IPS-15b (cell line): ENCODE data around the gene FOXP3.
"Not testable (repeated sequence)": the region's sequence is repeated elsewhere in the genome, so short reads cannot be mapped to it uniquely, and the experiment has no call there.

Experiments used
- H3K27me3 ChIP-seq: one replicate; pipeline ENCODE4 v1.6.1; 2013; ENCODE audit warnings: low read length; ENCODE audit not compliant: control insufficient read depth, insufficient read depth
- H3K36me3 ChIP-seq: one replicate; pipeline ENCODE4 v1.6.1; 2013; ENCODE audit warnings: low read length; ENCODE audit not compliant: control insufficient read depth, insufficient read depth
- H3K4me1 ChIP-seq: one replicate; pipeline ENCODE4 v1.6.1; 2013; ENCODE audit warnings: mild to moderate bottlenecking, low read length; ENCODE audit not compliant: control insufficient read depth, insufficient read depth
- H3K4me3 ChIP-seq: one replicate; pipeline ENCODE4 v1.5.1; 2013; ENCODE audit warnings: low read depth, low read length
- H3K9ac ChIP-seq: one replicate; pipeline ENCODE4 v1.6.1; 2013; ENCODE audit warnings: low read depth, mild to moderate bottlenecking, low read length
- H3K9me3 ChIP-seq: one replicate; pipeline ENCODE4 v1.6.1; 2013; ENCODE audit warnings: mild to moderate bottlenecking, low read length; ENCODE audit not compliant: control insufficient read depth, insufficient read depth

Gene FOXP3, protein sequence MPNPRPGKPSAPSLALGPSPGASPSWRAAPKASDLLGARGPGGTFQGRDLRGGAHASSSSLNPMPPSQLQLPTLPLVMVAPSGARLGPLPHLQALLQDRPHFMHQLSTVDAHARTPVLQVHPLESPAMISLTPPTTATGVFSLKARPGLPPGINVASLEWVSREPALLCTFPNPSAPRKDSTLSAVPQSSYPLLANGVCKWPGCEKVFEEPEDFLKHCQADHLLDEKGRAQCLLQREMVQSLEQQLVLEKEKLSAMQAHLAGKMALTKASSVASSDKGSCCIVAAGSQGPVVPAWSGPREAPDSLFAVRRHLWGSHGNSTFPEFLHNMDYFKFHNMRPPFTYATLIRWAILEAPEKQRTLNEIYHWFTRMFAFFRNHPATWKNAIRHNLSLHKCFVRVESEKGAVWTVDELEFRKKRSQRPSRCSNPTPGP

DNA sequence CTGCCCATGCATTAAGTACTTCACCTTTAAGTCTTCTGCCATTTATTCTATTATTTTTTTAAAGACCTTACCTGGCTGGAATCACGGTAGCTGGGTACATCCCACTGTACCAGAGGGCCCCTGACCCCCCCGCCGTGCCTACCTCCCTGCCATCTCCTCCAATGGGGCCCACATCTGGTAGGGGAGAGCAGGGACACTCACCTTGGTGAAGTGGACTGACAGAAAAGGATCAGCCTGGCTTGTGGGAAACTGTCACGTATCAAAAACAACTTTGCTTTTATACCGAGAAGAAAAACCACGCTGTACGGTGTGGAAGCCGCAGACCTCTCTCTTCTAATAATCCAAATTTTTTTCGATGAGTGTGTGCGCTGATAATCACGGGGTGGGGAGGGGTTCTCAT, at the start of gene FOXP3:
Gene FOXP3 (minus strand): TSS at position 251 of the 400 bp plus-strand sequence. CDS start 6,205 bp downstream, outside the sequence.
- Histone ChIP-seq H3K36me3 (no peaks in the 10 kb centered on the region), H3K27me3 (no peaks in the 10 kb centered on the region), H3K4me1 (no peaks in the 10 kb centered on the region), H3K4me3 (no peak within 1 kb of the TSS), H3K9ac (no peak within 1 kb of the TSS), H3K9me3 (no peaks in the 10 kb centered on the region)

DNA sequence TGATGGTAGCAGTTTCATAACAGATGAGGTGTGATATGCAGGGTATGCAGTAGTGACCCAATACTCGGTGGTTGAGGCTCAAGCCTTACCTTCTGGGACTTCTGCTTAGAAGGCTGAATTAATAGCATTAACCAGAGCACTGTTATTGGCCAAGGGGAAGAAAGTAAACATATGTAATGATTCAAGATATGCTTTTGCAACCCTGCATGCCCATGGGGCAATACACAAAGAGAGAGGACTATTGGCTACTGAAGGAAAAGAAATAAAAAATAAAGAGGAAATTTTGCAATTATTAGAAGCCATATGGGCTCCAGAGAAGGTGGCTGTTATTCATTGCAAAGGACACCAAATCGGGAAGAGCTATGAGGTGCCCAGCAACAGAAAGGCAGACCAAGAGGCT, 47.7 kb upstream of the FOXP3 start:
- no peak overlapping the region for H3K4me3 ChIP-seq
- no peaks in the 10 kb centered on the region for H3K27me3 ChIP-seq
- no peaks in the 10 kb centered on the region for H3K9me3 ChIP-seq
- no peak overlapping the region for H3K9ac ChIP-seq
- H3K36me3 ChIP-seq: no peaks in the 10 kb centered on the region
- H3K4me1 ChIP-seq: peaks cover 11% of the 10 kb centered on the region

- H3K9me3 ChIP-seq: no peaks in the 10 kb centered on the region
- H3K36me3 ChIP-seq: no peaks in the 10 kb centered on the region
- H3K27me3 ChIP-seq: no peaks in the 10 kb centered on the region
- no peak overlapping the region for H3K9ac ChIP-seq
- peaks cover 11% of the 10 kb centered on the region for H3K4me1 ChIP-seq
- peak overlapping the region; percentile 36 for H3K4me3 ChIP-seq
These were observed 45.9 kb upstream of the FOXP3 start for GRCh38 chrX:49310371-49310770.

GRCh38 chrX:49309401-49309981, 45.0 kb upstream of the FOXP3 start:
- H3K4me1 ChIP-seq: peaks cover 11% of the 10 kb centered on the region
- H3K27me3 ChIP-seq: no peaks in the 10 kb centered on the region
- H3K36me3 ChIP-seq: no peaks in the 10 kb centered on the region
- H3K4me3 ChIP-seq: peak overlapping the region; percentile 37
- H3K9ac ChIP-seq: no peak overlapping the region
- no peaks in the 10 kb centered on the region for H3K9me3 ChIP-seq

DNA sequence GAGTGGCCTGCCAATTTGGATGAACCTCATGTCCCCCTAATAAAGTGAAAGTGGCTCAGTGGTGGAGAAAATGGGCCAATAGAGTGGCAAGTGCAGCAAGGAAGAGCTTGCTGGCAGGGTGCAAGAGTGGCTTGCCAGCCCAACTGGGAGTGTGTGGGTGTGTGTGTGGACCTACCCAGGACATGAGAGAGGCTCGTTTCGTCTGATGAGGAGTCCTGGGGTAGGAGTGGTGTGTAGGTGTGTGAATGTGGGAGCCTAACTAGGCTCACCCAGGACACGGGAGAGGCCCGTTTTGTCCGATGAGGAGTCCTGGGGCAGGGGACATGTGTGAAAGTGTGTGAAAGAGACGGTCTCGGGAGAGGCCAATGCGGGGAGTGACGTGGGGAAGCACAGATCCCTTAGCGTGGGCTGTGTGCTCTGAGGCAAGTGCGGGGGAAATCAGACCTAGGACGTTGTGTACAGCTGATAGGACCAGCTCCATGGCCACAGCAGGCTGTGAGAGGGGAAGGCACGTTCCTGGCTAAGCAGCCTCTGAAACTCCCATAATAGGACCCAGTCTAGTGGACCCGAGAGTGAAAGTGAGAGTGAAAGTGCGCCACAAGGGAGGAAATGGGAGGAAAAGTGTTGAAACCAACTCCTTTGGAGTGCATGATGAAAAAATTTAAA, 44.2 kb upstream of the FOXP3 start:
- Histone ChIP-seq H3K9ac (peak overlapping the region; percentile 60), H3K4me3 (no peak overlapping the region), H3K27me3 (no peaks in the 10 kb centered on the region), H3K9me3 (no peaks in the 10 kb centered on the region), H3K4me1 (peaks cover 11% of the 10 kb centered on the region), H3K36me3 (no peaks in the 10 kb centered on the region)

DNA sequence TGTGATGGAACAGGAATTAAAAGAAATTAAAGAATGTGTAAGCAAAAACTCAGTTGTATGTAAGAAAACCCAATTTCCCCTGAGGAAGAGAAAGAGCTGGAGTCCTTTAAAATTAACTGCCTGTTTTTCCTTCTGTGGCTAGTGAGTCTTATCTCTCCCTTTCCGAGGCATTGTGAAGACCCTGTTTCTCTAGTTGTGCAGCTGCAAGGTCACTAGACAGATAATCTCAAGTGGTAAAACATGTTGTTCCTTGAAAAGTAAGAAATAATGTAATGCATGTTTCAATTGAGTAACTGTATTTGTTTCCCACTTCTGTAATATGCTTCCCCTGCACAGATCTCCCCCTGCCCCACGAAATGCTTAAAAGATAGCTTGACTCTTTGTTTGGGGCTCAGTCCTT, 43.3 kb upstream of the FOXP3 start:
- not testable (repeated sequence) for H3K9me3 ChIP-seq, H3K9ac ChIP-seq, H3K4me3 ChIP-seq, H3K27me3 ChIP-seq, H3K36me3 ChIP-seq
- H3K4me1 ChIP-seq: peaks cover 11% of the 10 kb centered on the region

DNA sequence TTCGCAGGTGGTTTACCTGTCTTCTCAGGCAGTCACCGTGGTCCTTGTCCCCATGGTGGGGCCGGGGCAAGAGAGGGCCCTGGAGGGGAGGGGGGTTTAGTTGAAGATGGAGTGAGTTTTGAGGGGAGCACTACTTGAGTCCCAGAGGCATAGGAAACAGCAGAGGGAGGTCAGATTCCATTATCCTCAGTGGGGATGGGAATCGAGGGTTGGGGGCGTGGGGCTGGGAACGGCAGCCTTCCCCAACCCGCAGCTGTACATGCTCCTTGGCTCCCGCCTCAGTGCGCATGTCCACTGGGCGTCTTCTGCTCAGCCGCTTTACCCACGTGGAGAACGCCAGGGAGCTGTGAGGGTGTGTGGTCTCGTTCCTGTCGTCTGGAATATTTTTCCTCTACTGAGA, 38.8 kb upstream of the FOXP3 start, which contains the start of gene GAGE10:
Gene GAGE10 (plus strand): TSS at position 301 of the 400 bp plus-strand sequence. CDS start 1,214 bp downstream, outside the sequence.
- no peak within 1 kb of the TSS for H3K9ac ChIP-seq
- no peak within 1 kb of the TSS for H3K4me3 ChIP-seq
- H3K4me1 ChIP-seq: no peaks in the 10 kb centered on the region
- no peaks in the 10 kb centered on the region for H3K36me3 ChIP-seq
- H3K9me3 ChIP-seq: no peaks in the 10 kb centered on the region
- H3K27me3 ChIP-seq: no peaks in the 10 kb centered on the region

DNA sequence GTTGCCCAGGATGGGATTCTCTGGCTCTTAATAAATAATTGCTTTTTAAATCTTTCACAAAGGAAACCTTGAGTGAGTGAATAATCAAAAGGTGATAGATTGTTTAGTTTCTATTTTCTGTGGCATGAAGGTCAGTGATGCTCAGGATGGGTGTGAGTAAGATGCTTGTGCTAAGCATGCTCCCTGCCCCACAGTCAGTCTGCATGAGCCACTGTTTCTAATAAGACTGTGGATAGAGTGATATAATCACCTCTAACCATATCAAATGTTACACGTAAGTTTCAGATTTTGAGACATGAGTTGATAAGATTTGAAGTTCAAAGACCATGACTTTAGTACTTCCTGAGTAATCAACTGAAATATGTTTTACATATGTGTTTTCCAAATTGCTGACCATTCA, 36.2 kb upstream of the FOXP3 start:
- H3K27me3 ChIP-seq: no peaks in the 10 kb centered on the region
- H3K4me1 ChIP-seq: no peaks in the 10 kb centered on the region
- H3K9ac ChIP-seq: no peak overlapping the region
- H3K36me3 ChIP-seq: no peaks in the 10 kb centered on the region
- no peak overlapping the region for H3K4me3 ChIP-seq
- no peaks in the 10 kb centered on the region for H3K9me3 ChIP-seq

DNA sequence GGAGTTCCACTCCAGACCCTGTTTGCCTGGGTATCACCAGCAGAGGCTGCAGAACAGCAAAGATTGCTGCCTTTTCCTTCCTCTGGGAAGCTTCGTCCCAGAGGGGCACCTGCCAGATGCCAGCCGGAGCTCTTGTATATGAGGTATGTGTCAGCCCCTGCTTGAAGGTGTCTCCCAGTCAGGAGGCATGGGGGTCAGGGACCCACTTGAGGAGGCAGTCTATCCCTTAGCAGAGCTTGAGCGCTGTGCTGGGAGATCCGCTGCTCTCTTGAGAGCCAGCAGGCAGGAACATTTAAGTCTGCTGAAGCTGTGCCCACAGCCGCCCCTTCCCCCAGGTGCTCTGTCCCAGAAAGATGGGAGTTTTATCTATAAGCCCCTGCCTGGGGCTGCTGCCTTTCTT, 34.8 kb upstream of the FOXP3 start:
- not testable (repeated sequence) for H3K36me3 ChIP-seq, H3K4me3 ChIP-seq, H3K27me3 ChIP-seq, H3K4me1 ChIP-seq, H3K9me3 ChIP-seq, H3K9ac ChIP-seq

GRCh38 chrX:49292400-49293362, 28.2 kb upstream of the FOXP3 start:
- Histone ChIP-seq H3K4me1 (no peaks in the 10 kb centered on the region), H3K27me3 (no peaks in the 10 kb centered on the region), H3K4me3 (no peak overlapping the region), H3K9ac (no peak overlapping the region), H3K9me3 (no peaks in the 10 kb centered on the region), H3K36me3 (no peaks in the 10 kb centered on the region)
